ENCODE results near the gene SPOPL.
"Not testable (repeated sequence)": the region's sequence is repeated elsewhere in the genome, so short reads cannot be mapped to it uniquely, and the experiment has no call there.

Gene SPOPL

DNA sequence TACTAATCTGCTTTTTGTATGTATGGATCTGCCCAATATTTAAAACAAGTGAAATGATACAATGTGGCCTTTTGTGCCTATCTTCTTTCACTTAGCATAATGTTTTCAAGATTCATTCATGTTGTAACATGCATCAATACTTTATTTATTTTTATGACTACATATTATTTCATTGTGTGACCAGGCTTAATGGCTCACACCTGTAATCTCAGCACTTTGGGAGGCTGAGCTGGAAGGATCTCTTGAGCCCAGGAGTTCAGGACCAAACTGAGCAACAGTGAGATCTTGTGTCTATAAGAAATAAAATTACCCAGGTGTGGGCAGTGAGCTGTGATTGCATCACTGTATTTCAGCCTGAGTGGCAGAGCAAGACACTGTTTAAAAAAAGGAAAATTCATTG, 33.2 kb downstream of the SPOPL start:
- DNase-seq (ENCODE audit: low read depth): no peak
- Histone ChIP-seq H3K4me3 (ENCODE audit: low read length) (no peak overlapping the region), H3K27me3 (replicated peaks; ENCODE audit: control insufficient read depth, insufficient read depth, low read length) (no peaks in the 10 kb centered on the region), H3K9me3 (ENCODE audit: control insufficient read depth, low read length) (peaks cover 3% of the 10 kb centered on the region), H3K36me3 (ENCODE audit: control insufficient read depth, insufficient read depth, low read length, severe bottlenecking) (peaks cover 5% of the 10 kb centered on the region), H3K9ac (ENCODE audit: low read length) (no peak overlapping the region), H3K4me1 (ENCODE audit: control insufficient read depth, insufficient read depth, low read length) (peaks cover 14% of the 10 kb centered on the region)

DNA sequence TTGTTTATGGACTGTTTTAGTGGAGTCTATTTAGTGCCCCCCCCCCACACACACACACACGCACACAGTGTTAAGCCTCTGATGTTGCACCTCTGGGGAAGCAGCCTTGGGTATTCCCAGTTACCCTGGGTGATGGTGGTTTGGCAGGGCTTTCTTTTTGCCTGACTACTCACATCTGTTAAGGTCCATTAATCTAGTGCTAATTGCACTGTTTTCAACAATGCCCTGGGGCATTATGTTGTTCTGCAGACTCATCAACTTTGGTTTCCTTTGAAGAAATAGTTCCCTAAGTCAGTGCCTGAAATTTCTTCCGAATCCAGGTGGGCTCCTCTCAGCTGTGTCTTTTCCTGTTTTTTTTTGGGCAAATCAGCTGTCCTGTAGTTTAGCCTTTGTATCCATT, 34.7 kb downstream of the SPOPL start:
- Histone ChIP-seq H3K4me3 (ENCODE audit: low read length) (no peak overlapping the region), H3K9ac (ENCODE audit: low read length) (no peak overlapping the region), H3K36me3 (ENCODE audit: control insufficient read depth, insufficient read depth, low read length, severe bottlenecking) (peaks cover 5% of the 10 kb centered on the region), H3K9me3 (ENCODE audit: control insufficient read depth, low read length) (peaks cover 3% of the 10 kb centered on the region), H3K27me3 (replicated peaks; ENCODE audit: control insufficient read depth, insufficient read depth, low read length) (no peaks in the 10 kb centered on the region), H3K4me1 (ENCODE audit: control insufficient read depth, insufficient read depth, low read length) (peaks cover 14% of the 10 kb centered on the region)
- DNase-seq (ENCODE audit: low read depth): no peak

DNA sequence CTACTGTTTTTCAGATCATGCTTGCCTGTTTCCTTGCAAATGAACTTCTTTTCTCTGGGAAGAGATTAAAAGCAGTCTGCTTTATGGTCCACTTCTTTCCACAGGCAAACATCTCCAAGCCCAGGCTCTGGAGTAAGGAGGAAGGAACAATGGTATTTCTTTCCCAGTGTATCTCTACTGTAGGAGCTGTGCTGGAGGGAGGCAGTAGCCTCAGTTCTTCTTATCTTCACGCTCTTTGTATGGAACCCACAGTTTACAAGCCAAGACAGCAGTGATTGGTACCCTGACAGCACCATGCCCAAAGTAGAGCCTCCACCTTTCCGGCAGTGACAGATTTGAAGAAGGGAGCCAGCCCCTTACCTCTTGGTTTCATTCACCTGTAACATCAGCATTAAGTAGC, 35.2 kb downstream of the SPOPL start:
- no peak overlapping the region for H3K4me3 ChIP-seq (ENCODE audit: low read length)
- H3K9me3 ChIP-seq (ENCODE audit: control insufficient read depth, low read length): peaks cover 3% of the 10 kb centered on the region
- no peak overlapping the region for H3K9ac ChIP-seq (ENCODE audit: low read length)
- DNase-seq (ENCODE audit: low read depth): no peak
- peaks cover 5% of the 10 kb centered on the region for H3K36me3 ChIP-seq (ENCODE audit: control insufficient read depth, insufficient read depth, low read length, severe bottlenecking)
- peaks cover 11% of the 10 kb centered on the region for H3K4me1 ChIP-seq (ENCODE audit: control insufficient read depth, insufficient read depth, low read length)
- no peaks in the 10 kb centered on the region for H3K27me3 ChIP-seq (replicated peaks; ENCODE audit: control insufficient read depth, insufficient read depth, low read length)

DNA sequence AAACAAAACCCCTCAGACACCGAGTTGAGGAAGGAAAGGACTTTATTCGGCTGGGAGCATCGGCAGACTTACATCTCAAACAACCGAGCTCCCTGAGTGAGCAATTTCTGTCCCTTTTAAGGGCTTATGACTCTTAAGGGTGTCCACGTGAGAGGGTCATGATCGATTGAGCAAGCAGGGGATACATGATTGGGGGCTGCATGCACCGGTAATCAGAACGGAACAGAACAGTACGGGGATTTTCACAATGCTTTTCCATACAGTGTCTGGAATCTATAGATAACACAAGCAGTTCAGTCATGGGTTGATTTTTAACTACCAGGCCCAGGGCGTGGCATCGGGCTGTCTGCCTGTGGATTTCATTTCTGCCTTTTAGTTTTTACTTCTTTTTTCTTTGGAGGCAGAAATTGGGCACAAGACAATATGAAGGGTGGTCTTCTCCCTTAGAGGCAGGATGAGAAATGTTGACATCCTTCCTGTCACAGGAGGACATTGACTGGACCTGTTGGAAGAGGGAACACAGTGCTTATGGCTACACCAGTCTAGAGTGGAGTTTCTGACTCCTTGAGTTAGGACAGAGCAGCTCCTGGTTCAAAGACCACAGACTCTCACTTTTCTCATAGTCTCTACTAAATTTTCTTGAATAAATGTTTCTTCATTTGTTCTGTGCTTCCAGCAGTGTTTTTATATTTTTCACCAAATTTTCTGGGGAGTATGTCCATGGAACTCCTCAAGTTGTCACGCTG, 35.8 kb downstream of the SPOPL start:
- Histone ChIP-seq H3K4me1 (ENCODE audit: control insufficient read depth, insufficient read depth, low read length) (peaks cover 9% of the 10 kb centered on the region), H3K36me3 (ENCODE audit: control insufficient read depth, insufficient read depth, low read length, severe bottlenecking) (peaks cover 5% of the 10 kb centered on the region), H3K4me3 (ENCODE audit: low read length) (no peak overlapping the region), H3K9me3 (ENCODE audit: control insufficient read depth, low read length) (peaks cover 3% of the 10 kb centered on the region), H3K27me3 (replicated peaks; ENCODE audit: control insufficient read depth, insufficient read depth, low read length) (no peaks in the 10 kb centered on the region), H3K9ac (ENCODE audit: low read length) (no peak overlapping the region)
- DNase-seq (ENCODE audit: low read depth): no peak

DNA sequence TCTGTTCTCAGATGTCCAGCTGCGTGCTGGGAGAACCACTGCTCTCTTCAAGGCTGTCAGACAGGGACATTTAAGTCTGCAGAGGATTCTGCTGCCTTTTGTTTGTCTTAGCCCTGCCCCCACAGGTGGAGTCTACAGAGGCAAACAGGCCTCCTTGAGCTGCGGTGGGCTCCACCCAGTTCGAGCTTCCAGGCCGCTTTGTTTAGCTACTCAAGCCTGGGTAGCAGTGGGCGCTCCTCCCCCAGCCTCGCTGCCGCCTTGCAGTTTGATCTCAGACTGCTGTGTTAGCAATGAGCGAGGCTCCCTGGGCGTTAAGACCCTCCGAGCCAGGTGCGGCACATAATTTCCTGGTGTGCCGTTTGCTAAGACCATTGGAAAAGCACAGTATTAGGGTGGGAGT, 42.6 kb downstream of the SPOPL start:
- H3K9ac ChIP-seq (ENCODE audit: low read length); H3K36me3 ChIP-seq (ENCODE audit: control insufficient read depth, insufficient read depth, low read length, severe bottlenecking); DNase-seq (ENCODE audit: low read depth); H3K4me1 ChIP-seq (ENCODE audit: control insufficient read depth, insufficient read depth, low read length); H3K27me3 ChIP-seq (replicated peaks; ENCODE audit: control insufficient read depth, insufficient read depth, low read length); H3K9me3 ChIP-seq (ENCODE audit: control insufficient read depth, low read length); H3K4me3 ChIP-seq (ENCODE audit: low read length): not testable (repeated sequence)

DNA sequence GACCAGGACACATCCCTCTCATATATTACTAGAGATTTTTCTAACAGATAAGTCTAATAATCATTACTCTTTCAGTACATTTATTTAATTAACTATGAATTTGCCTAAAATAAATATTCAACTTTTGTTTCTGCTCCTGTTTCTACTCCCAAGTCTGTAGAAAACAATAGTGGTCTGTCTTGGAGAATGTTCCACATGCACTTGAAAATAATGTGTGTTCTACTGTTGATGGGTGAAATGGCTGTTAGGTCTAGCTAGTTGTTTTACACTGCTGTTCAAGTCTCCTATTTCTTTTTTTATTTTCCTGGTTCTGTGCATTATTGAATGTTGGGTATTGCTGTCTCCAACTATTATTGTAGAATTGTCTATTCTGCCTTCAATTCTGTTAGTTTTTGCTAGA, 47.2 kb downstream of the SPOPL start:
- Histone ChIP-seq H3K36me3 (ENCODE audit: control insufficient read depth, insufficient read depth, low read length, severe bottlenecking) (peaks cover 26% of the 10 kb centered on the region), H3K9ac (ENCODE audit: low read length) (no peak overlapping the region), H3K27me3 (replicated peaks; ENCODE audit: control insufficient read depth, insufficient read depth, low read length) (no peaks in the 10 kb centered on the region), H3K4me1 (ENCODE audit: control insufficient read depth, insufficient read depth, low read length) (no peaks in the 10 kb centered on the region), H3K4me3 (ENCODE audit: low read length) (no peak overlapping the region), H3K9me3 (ENCODE audit: control insufficient read depth, low read length) (no peaks in the 10 kb centered on the region)
- no peak for DNase-seq (ENCODE audit: low read depth)

DNA sequence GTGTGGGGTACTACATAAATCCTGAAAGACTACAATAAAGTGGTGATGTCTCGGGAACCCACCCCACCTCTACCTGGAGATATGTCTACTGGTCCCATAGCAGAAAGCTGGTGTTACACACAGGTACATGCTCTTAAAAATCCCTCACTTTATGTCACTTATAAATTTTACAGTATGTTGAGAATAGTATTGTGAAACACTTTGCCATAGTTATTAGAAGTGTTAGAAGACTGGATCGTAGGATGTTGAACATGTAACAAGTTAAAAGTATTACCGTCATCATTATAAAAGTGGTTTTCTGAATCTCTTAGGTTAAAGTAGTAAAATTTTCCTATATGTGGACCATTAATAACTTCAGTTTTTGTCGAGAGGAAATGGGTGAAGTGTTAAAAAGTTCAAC, 48.6 kb downstream of the SPOPL start:
- no peaks in the 10 kb centered on the region for H3K4me1 ChIP-seq (ENCODE audit: control insufficient read depth, insufficient read depth, low read length)
- peaks cover 38% of the 10 kb centered on the region for H3K36me3 ChIP-seq (ENCODE audit: control insufficient read depth, insufficient read depth, low read length, severe bottlenecking)
- DNase-seq (ENCODE audit: low read depth): no peak
- no peaks in the 10 kb centered on the region for H3K9me3 ChIP-seq (ENCODE audit: control insufficient read depth, low read length)
- H3K27me3 ChIP-seq (replicated peaks; ENCODE audit: control insufficient read depth, insufficient read depth, low read length): no peaks in the 10 kb centered on the region
- no peak overlapping the region for H3K9ac ChIP-seq (ENCODE audit: low read length)
- no peak overlapping the region for H3K4me3 ChIP-seq (ENCODE audit: low read length)

DNA sequence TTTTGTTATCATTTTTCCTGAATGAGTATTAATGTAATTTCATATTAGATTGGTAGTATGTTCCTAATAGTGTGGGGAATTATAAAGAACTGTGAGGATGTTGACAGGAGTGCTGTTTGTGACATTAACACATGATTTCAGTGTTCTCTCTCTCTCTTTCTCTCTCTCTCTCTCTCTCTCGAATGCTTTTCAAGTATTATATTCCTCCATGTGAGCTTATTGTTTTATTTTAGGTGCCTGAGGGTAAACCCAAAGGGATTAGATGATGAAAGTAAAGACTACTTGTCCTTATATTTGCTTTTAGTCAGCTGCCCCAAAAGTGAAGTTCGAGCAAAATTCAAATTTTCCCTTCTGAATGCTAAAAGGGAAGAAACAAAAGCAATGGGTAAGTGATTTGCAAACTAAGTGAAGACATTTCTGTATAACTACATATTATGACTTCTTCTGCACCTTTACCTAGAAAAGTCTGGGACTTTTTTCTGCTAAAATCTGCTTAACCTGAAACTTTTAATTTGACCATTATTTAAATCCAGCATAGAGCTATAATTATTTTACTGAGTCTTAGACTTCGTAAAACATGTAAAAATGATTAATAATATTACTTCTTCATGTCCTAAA, 49.2 kb downstream of the SPOPL start:
- no peak for DNase-seq (ENCODE audit: low read depth)
- Histone ChIP-seq H3K9me3 (ENCODE audit: control insufficient read depth, low read length) (no peaks in the 10 kb centered on the region), H3K9ac (ENCODE audit: low read length) (no peak overlapping the region), H3K36me3 (ENCODE audit: control insufficient read depth, insufficient read depth, low read length, severe bottlenecking) (peaks cover 38% of the 10 kb centered on the region), H3K4me3 (ENCODE audit: low read length) (no peak overlapping the region), H3K4me1 (ENCODE audit: control insufficient read depth, insufficient read depth, low read length) (no peaks in the 10 kb centered on the region), H3K27me3 (replicated peaks; ENCODE audit: control insufficient read depth, insufficient read depth, low read length) (no peaks in the 10 kb centered on the region)

DNA sequence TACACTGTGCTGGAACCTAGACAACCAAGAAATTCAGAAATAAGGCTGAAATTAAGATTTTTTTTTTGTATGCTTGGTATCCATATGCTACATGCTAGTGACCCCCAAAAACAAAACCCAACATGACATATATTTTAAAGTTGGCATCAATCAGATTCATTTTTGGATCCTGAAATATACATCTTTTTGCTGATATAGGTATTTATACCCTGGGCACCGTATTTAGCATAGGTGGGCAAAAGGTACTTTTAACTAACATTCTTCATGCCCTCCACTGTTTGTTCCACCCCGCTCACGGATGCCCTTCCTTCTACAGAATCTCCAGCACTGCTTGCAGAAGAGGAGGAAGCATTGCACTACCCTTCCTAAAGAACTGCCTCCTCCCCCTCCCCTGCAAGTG, 52.6 kb downstream of the SPOPL start:
- no peaks in the 10 kb centered on the region for H3K9me3 ChIP-seq (ENCODE audit: control insufficient read depth, low read length)
- no peak overlapping the region for H3K4me3 ChIP-seq (ENCODE audit: low read length)
- H3K4me1 ChIP-seq (ENCODE audit: control insufficient read depth, insufficient read depth, low read length): no peaks in the 10 kb centered on the region
- no peak overlapping the region for H3K9ac ChIP-seq (ENCODE audit: low read length)
- H3K27me3 ChIP-seq (replicated peaks; ENCODE audit: control insufficient read depth, insufficient read depth, low read length): no peaks in the 10 kb centered on the region
- no peak for DNase-seq (ENCODE audit: low read depth)
- H3K36me3 ChIP-seq (ENCODE audit: control insufficient read depth, insufficient read depth, low read length, severe bottlenecking): peaks cover 49% of the 10 kb centered on the region

DNA sequence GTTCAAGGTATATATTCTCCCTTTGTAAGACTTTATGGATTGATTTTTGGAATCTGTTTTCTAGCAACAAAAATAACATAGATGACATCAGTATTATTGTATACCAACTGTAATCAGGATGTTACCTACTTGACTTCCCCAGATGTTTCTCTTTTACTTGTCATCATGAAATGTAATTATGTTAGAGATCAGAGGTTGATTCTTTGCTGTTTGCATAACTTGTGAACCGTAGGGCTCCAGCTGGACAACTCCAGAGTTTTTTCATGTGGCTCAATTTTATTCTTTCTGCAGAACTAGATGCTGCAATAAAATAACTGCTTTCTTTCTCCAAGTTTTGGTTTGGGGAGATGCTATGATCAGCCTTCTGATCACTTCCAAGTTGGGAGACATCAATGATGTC, 58.1 kb downstream of the SPOPL start:
- H3K9me3 ChIP-seq (ENCODE audit: control insufficient read depth, low read length): no peaks in the 10 kb centered on the region
- H3K4me3 ChIP-seq (ENCODE audit: low read length): no peak overlapping the region
- H3K27me3 ChIP-seq (replicated peaks; ENCODE audit: control insufficient read depth, insufficient read depth, low read length): no peaks in the 10 kb centered on the region
- peak; percentile 12 for DNase-seq (ENCODE audit: low read depth)
- no peak overlapping the region for H3K9ac ChIP-seq (ENCODE audit: low read length)
- H3K4me1 ChIP-seq (ENCODE audit: control insufficient read depth, insufficient read depth, low read length): no peaks in the 10 kb centered on the region
- peaks cover 52% of the 10 kb centered on the region for H3K36me3 ChIP-seq (ENCODE audit: control insufficient read depth, insufficient read depth, low read length, severe bottlenecking)

DNA sequence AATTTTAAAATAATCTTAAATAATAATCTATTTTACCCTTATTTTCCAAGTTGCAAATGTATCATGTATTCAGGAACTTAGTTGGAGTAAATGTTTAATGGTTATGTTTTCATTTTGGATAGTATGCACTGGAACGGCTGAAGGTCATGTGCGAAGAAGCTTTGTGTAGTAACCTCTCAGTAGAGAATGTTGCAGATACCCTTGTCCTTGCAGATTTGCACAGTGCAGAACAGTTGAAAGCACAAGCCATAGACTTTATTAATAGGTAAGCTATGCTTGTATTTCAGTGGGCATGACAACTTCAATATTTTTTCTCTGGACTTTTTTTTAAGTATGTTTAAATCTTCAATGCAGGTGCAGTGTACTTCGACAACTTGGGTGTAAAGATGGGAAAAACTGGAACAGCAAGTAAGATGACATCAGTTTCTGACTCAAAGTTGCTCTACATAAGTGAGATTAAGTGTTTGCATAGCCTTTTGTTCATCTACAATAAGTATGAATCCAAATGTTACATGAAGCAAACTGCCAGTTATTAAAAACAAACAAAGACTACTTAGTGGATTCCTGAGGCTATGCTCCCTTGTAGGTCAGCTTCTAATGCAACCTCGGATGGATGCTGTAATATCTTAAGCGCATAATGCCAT, 63.1 kb downstream of the SPOPL start:
- Histone ChIP-seq H3K9me3 (ENCODE audit: control insufficient read depth, low read length) (no peaks in the 10 kb centered on the region), H3K4me3 (ENCODE audit: low read length) (no peak overlapping the region), H3K36me3 (ENCODE audit: control insufficient read depth, insufficient read depth, low read length, severe bottlenecking) (peaks cover 48% of the 10 kb centered on the region), H3K27me3 (replicated peaks; ENCODE audit: control insufficient read depth, insufficient read depth, low read length) (no peaks in the 10 kb centered on the region), H3K9ac (ENCODE audit: low read length) (no peak overlapping the region), H3K4me1 (ENCODE audit: control insufficient read depth, insufficient read depth, low read length) (no peaks in the 10 kb centered on the region)
- DNase-seq (ENCODE audit: low read depth): no peak

Measured in adipocyte (in vitro differentiated cells).